ENCODE data around the gene SMC4. TPM values are rescaled to one million over a fixed set of nuclear protein-coding genes. Genes with fewer than 3 reads are reported as not detected.

The SMC4 gene
- total RNA-seq, 1 donor, result 130 TPM

DNA sequence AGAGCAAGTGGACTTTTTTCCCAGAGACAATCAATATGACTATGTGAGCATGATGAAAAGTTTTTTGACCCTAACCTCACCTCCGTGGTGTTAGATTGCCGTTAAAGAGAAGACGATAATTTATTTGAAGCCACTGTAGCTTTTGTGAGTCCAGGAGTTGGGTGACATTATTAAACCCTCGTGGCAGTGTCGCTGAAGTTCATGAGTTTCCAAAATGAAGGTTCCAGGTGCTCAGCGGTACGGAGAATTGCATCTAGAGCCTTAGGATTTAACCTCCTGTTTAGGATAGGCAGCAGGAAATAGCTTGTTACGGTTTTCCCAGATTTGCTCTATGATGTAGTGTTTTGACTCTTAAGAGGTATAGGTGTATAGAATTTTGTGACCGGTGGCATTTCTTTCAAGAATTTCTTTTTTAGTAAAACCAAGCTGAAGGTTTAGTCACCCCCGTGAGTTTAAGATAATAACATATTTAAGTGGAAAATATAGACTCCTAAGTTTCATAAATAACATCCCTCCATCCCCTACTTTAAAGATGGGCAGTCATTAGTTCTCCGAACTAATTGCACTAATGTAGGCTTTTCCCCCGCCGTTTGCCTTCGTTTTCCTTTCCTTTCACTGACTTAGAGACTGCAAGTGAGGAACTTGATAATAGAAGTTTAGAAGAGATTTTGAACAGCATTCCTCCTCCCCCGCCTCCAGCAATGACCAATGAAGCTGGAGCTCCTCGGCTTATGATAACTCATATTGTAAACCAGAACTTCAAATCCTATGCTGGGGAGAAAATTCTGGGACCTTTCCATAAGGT is 2.0 kb downstream of the SMC4 start:
- peak; percentile 83 for DNase-seq (ENCODE audit: low read depth)
- peak overlapping the region; percentile 99 for H3K4me3 ChIP-seq (ENCODE audit: low read depth, low read length)
- TF ChIP-seq, protein P1, sequence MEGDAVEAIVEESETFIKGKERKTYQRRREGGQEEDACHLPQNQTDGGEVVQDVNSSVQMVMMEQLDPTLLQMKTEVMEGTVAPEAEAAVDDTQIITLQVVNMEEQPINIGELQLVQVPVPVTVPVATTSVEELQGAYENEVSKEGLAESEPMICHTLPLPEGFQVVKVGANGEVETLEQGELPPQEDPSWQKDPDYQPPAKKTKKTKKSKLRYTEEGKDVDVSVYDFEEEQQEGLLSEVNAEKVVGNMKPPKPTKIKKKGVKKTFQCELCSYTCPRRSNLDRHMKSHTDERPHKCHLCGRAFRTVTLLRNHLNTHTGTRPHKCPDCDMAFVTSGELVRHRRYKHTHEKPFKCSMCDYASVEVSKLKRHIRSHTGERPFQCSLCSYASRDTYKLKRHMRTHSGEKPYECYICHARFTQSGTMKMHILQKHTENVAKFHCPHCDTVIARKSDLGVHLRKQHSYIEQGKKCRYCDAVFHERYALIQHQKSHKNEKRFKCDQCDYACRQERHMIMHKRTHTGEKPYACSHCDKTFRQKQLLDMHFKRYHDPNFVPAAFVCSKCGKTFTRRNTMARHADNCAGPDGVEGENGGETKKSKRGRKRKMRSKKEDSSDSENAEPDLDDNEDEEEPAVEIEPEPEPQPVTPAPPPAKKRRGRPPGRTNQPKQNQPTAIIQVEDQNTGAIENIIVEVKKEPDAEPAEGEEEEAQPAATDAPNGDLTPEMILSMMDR (IDR thresholded peaks at IDR 0.05; ENCODE audit: insufficient read depth, low read length), result no peak

DNA sequence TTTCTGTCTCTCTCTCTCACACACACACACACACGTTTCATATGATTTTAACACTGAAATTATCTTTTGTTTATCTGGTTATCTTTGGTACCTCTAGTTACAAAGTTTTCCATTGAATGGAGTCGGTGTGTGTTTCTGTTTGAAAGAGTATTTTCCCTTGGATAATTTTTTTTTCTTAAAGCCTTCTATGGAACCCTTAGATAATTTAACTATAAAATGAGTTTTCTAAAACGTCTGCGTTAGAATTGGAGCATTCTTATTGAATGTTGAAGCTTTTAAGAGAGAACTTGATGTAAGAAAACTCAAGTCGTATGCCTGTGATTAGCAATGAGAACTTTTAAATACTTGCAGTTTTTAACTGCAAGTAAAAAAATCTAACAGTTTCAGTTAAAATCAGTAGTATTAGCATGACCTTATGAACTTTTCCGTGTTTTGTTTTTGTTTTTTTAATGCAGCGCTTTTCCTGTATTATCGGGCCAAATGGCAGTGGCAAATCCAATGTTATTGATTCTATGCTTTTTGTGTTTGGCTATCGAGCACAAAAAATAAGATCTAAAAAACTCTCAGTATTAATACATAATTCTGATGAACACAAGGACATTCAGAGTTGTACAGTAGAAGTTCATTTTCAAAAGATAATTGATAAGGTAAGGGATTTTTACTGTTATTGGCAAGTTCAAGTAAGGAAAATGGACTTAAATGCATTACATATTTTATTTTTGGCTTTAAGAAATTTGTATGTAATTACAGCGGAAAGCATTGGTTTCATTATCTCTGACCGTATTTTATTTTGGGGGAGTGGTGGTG is 3.0 kb downstream of the SMC4 start:
- peak; percentile 50 for DNase-seq (ENCODE audit: low read depth)
- TF ChIP-seq, protein P1 (IDR thresholded peaks at IDR 0.05; ENCODE audit: insufficient read depth, low read length), result no peak

DNA sequence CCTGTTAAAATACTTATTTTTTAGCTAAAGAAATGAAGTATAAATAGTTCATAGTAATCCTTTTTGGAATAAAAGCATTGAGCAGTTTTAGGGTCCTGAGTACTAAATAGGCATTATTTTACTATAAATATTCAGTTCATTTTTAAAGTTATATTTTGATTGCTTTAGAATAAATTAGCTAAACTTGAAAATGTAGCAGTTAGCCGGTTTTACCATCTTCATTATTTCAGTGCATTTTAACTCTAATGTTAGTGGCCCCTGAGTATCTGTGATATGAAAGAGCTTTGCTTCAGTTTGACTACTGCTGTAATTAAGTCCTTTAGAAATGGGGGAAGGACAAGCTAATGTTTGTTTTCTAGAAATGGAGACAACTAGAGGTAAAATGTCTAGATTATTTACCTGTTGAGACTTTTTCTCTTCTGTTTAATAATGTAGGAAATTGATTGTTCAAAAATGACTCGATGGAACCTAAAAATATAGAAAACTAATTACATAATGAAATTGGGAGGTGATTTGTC is 3.6 kb downstream of the SMC4 start:
- TF ChIP-seq, protein P1 (IDR thresholded peaks at IDR 0.05; ENCODE audit: insufficient read depth, low read length), result no peak
- peak; percentile 54 for DNase-seq (ENCODE audit: low read depth)
- H3K4me3 ChIP-seq (ENCODE audit: low read depth, low read length), result peak overlapping the region; percentile 99

More for the DNA sequence above, 3.0 kb downstream of the SMC4 start:
- peak overlapping the region; percentile 99 for H3K4me3 ChIP-seq (ENCODE audit: low read depth, low read length)

DNA sequence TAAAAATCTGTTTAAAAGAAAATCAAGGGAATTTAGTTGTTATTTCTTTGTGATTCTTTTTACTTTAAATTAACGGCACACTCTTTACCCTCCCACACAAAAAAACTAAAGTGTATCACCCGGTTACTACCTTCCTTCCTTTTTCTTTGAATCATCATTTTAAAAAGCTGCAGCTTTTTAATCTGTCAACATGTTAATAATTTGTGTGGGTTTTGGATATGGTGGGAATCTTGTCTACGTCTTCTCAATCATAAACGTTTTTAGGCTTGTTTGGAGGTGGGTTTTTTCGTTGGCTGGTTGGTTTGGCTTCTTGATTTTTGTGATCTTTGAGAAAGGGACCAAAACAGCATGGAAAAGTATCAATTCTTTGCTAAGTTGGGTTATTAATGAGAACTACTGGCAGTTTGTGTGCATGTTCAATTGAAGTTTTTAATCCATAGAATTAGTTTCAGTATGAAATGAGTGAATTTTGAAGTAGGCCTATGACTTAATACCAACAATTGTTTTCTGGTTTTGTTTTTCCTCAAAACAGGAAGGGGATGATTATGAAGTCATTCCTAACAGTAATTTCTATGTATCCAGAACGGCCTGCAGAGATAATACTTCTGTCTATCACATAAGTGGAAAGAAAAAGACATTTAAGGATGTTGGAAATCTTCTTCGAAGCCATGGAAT is 4.5 kb downstream of the SMC4 start:
- TF ChIP-seq, protein P1 (IDR thresholded peaks at IDR 0.05; ENCODE audit: insufficient read depth, low read length), result no peak
- peak overlapping the region; percentile 36 for H3K4me3 ChIP-seq (ENCODE audit: low read depth, low read length)
- DNase-seq (ENCODE audit: low read depth), result peak; percentile 51

DNA sequence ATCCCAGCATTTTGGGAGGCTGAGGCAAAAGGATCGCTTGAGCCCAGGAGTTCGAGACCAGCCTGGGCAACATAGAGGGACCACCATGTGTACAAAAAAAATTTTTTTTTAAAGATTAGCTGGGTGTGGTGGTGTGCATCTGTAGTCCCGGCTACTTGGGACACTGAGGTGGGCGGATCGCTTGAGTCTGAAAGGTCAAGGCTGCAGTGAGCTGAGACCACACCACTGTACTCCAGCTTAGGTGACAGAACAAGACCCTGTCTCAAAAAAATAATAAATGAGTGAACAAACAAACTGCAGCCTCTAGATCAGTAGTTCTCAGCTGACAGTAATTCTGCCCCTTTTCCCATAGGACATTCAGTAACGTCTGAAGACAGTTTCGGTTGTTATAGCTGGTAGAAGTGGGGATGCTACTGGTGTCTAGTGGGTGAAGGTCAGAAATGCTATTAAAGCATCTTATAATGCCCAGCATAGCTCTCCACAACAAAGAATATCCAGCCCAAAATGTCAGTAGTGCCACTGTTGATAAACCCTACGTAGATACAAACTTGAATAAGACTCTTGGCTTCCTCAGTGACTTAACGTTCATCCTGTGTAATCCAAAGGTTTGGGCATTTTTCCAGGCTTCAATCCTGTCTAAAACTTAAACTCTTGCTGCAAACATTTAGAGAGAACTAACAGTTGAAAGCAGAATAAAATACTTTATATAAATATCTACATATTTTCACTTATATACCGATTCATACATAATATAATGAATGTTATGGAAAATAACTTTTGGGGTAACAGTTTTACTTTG is 10.6 kb downstream of the SMC4 start:
- H3K4me3 ChIP-seq (ENCODE audit: low read depth, low read length), result no peak overlapping the region
- TF ChIP-seq, protein P1 (IDR thresholded peaks at IDR 0.05; ENCODE audit: insufficient read depth, low read length), result no peak
- peak; percentile 56 for DNase-seq (ENCODE audit: low read depth)

DNA sequence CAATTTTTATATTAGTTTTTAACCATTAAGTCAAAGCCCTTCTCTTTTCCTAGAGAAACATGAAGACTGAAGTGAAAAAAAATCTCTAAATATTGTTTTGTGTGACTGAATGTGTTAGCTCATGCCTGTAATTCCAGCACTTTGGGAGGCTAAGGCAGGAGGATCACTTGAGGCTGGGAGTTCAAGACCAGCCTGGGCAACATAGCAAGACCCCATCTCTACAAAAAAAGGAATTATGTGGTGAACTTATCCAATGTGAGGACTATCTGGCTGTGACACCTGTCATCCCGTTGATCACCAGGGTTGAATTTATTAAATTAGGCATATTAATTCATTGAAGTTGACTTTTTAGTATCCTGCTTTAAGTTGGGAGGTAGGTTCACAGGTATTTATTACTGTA is 13.0 kb downstream of the SMC4 start:
- DNase-seq (ENCODE audit: low read depth), result no peak
- no peak overlapping the region for H3K4me3 ChIP-seq (ENCODE audit: low read depth, low read length)
- TF ChIP-seq, protein P1 (IDR thresholded peaks at IDR 0.05; ENCODE audit: insufficient read depth, low read length), result no peak

All from fibroblast of the aortic adventitia (primary cell).